HEK293 (cell line): ENCODE results near the gene CDC14B.

ENCODE experiments used
- CTCF ChIP-seq: fragments of 450-650 bp; formaldehyde crosslinking; IDR thresholded peaks from 2 replicates; pipeline ENCODE4 v1.5.1; 2016; ENCODE audit warnings: missing biosample characterization, missing genetic modification characterization
- PATZ1 ChIP-seq: fragments of 450-650 bp; formaldehyde crosslinking; IDR thresholded peaks from 2 replicates; pipeline ENCODE4 v1.5.1; 2016; ENCODE audit warnings: missing biosample characterization, missing genetic modification characterization
- ZNF274 ChIP-seq, 2 experiments: fragments of 200-500 bp in 1 of 2; fragments of 450-650 bp in 1 of 2; sonication (Bioruptor generic) in 1 of 2; formaldehyde crosslinking in 1 of 2; IDR thresholded peaks; 2 replicates each; pipeline versions ENCODE4 v1.5.1 to v1.6.1; 2014 to 2016; ENCODE audit warnings: borderline replicate concordance in 1 of 2, inconsistent platforms in 1 of 2, low read length in 1 of 2, missing biosample characterization in 1 of 2, missing genetic modification characterization in 1 of 2
- ZNF311 ChIP-seq: fragments of 450-650 bp; formaldehyde crosslinking; IDR thresholded peaks from 2 replicates; pipeline ENCODE4 v1.5.1; 2017; ENCODE audit warnings: missing biosample characterization, missing genetic modification characterization, borderline replicate concordance
- ZNF394 ChIP-seq: fragments of 450-650 bp; formaldehyde crosslinking; IDR thresholded peaks from 2 replicates; pipeline ENCODE4 v1.5.1; 2016; ENCODE audit warnings: missing biosample characterization, missing genetic modification characterization, mild to moderate bottlenecking, moderate library complexity, borderline replicate concordance
- ZXDB ChIP-seq: fragments of 450-650 bp; formaldehyde crosslinking; IDR thresholded peaks from 2 replicates; pipeline ENCODE4 v1.5.1; 2016; ENCODE audit warnings: missing biosample characterization, missing genetic modification characterization
- TF ChIP-seq, protein P1 (sequence below): fragments of 450-650 bp; formaldehyde crosslinking; IDR thresholded peaks from 2 replicates; pipeline ENCODE4 v1.5.1; 2016; ENCODE audit warnings: missing biosample characterization, missing genetic modification characterization
- TF ChIP-seq, protein P2 (sequence below): fragments of 450-650 bp; formaldehyde crosslinking; IDR thresholded peaks from 2 replicates; pipeline ENCODE4 v1.5.1; 2016; ENCODE audit warnings: missing biosample characterization, missing genetic modification characterization

DNA sequence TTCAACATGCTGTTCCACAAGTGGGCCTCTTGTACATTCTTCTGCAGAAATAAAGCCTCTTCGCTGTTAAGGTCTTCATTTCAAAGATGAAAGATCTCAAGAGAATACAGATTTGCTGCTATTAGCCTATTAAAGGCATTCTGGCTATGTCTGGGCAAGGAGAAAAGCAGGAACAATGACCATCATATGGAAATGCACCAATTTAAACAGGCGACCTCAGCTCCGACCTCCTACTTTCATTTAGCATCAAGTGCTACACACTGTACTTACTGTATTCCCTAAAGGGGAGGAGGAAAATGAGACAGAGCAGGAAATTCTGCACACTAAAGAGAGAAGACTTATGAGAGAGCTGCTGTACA lies 104.9 kb downstream of the CDC14B start:
- no peak for TF ChIP-seq CTCF (tag by site-specific recombination)
- no peak for TF ChIP-seq ZNF311
- no peak for TF ChIP-seq PATZ1 (tag by site-specific recombination)
- no peak for TF ChIP-seq ZXDB (tag by site-specific recombination)
- no peak for TF ChIP-seq ZNF274 (IDR thresholded peaks at IDR 0.05; ENCODE audit: low read length)
- no peak for TF ChIP-seq ZNF274 (tag by site-specific recombination; IDR thresholded peaks at IDR 0.05; ENCODE audit: borderline replicate concordance)
- TF ChIP-seq ZNF394: no peak
- TF ChIP-seq, protein P1, sequence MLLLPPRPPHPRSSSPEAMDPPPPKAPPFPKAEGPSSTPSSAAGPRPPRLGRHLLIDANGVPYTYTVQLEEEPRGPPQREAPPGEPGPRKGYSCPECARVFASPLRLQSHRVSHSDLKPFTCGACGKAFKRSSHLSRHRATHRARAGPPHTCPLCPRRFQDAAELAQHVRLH (tag by site-specific recombination): no peak
- TF ChIP-seq, protein P2, sequence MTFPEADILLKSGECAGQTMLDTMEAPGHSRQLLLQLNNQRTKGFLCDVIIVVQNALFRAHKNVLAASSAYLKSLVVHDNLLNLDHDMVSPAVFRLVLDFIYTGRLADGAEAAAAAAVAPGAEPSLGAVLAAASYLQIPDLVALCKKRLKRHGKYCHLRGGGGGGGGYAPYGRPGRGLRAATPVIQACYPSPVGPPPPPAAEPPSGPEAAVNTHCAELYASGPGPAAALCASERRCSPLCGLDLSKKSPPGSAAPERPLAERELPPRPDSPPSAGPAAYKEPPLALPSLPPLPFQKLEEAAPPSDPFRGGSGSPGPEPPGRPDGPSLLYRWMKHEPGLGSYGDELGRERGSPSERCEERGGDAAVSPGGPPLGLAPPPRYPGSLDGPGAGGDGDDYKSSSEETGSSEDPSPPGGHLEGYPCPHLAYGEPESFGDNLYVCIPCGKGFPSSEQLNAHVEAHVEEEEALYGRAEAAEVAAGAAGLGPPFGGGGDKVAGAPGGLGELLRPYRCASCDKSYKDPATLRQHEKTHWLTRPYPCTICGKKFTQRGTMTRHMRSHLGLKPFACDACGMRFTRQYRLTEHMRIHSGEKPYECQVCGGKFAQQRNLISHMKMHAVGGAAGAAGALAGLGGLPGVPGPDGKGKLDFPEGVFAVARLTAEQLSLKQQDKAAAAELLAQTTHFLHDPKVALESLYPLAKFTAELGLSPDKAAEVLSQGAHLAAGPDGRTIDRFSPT (tag by site-specific recombination): no peak
